SK-N-SH treated with all-trans-retinoic acid at 6 μM for 48 hours (cell line): ENCODE data around the gene STAM.

Experiments used
- ATAC-seq: fragments of 200-7000 bp; cut with Tn5 transposase; 3 replicates; pipeline ENCODE4 v1.9.1; 2020; ENCODE audit warnings: mild to moderate bottlenecking, moderate library complexity
- ARNTL ChIP-seq: fragments of 450-650 bp; formaldehyde crosslinking; IDR thresholded peaks from 2 replicates; pipeline ENCODE4 v1.5.0; 2020; ENCODE audit warnings: low read depth, mild to moderate bottlenecking, moderate library complexity, borderline replicate concordance
- CREB5 ChIP-seq: fragments of 250-450 bp; sonication (Bioruptor Pico); IDR thresholded peaks from 2 replicates; pipeline ENCODE4 v1.5.1; 2020; ENCODE audit warnings: low read depth, mild to moderate bottlenecking, moderate library complexity
- CSDC2 ChIP-seq: fragments of 250-450 bp; sonication (Bioruptor Pico); IDR thresholded peaks from 2 replicates; pipeline ENCODE4 v1.5.0; 2020; ENCODE audit warnings: mild to moderate bottlenecking, moderate library complexity
- ESRRG ChIP-seq: fragments of 250-450 bp; sonication (Bioruptor Pico); IDR thresholded peaks from 2 replicates; pipeline ENCODE4 v1.6.1; 2021; ENCODE audit warnings: mild to moderate bottlenecking
- GLIS3 ChIP-seq: fragments of 250-450 bp; sonication (Bioruptor Pico); IDR thresholded peaks from 2 replicates; pipeline ENCODE4 v1.5.0; 2020; ENCODE audit warnings: mild to moderate bottlenecking, moderate library complexity
- ISL1 ChIP-seq: fragments of 250-450 bp; sonication (Bioruptor Pico); IDR thresholded peaks from 2 replicates; pipeline ENCODE4 v2.1.2; 2022; ENCODE audit warnings: mild to moderate bottlenecking, moderate library complexity
- OSR1 ChIP-seq: fragments of 250-450 bp; sonication (Bioruptor Pico); IDR thresholded peaks from 2 replicates; pipeline ENCODE4 v1.8.0; 2022; ENCODE audit warnings: moderate library complexity, mild to moderate bottlenecking, inconsistent platforms
- PATZ1 ChIP-seq: fragments of 250-450 bp; sonication (Bioruptor Pico); IDR thresholded peaks from 2 replicates; pipeline ENCODE4 v1.8.0; 2020; ENCODE audit warnings: mild to moderate bottlenecking, moderate library complexity, borderline replicate concordance
- PPARA ChIP-seq: fragments of 250-450 bp; sonication (Bioruptor Pico); IDR thresholded peaks from 2 replicates; pipeline ENCODE4 v1.5.0; 2020; ENCODE audit warnings: mild to moderate bottlenecking, borderline replicate concordance
- RARB ChIP-seq: fragments of 250-450 bp; sonication (Bioruptor Pico); IDR thresholded peaks from 2 replicates; pipeline ENCODE4 v1.8.0; 2021; ENCODE audit warnings: mild to moderate bottlenecking, moderate library complexity
- SNAI2 ChIP-seq: fragments of 250-450 bp; sonication (Bioruptor Pico); IDR thresholded peaks from 2 replicates; pipeline ENCODE4 v1.5.0; 2020; ENCODE audit warnings: mild to moderate bottlenecking, moderate library complexity
- TOX ChIP-seq: fragments of 250-450 bp; sonication (Bioruptor Pico); IDR thresholded peaks from 2 replicates; pipeline ENCODE4 v1.8.0; 2021; ENCODE audit warnings: mild to moderate bottlenecking, moderate library complexity, borderline replicate concordance
- ZFP3 ChIP-seq: fragments of 250-450 bp; sonication (Bioruptor Pico); IDR thresholded peaks from 2 replicates; pipeline ENCODE4 v1.5.0; 2020; ENCODE audit warnings: mild to moderate bottlenecking, moderate library complexity
- ZFP30 ChIP-seq: fragments of 450-650 bp; formaldehyde crosslinking; IDR thresholded peaks from 2 replicates; pipeline ENCODE4 v1.5.0; 2022; ENCODE audit warnings: mild to moderate bottlenecking, moderate library complexity
- ZNF565 ChIP-seq: fragments of 450-650 bp; formaldehyde crosslinking; conservative IDR thresholded peaks from 2 replicates; pipeline ENCODE4 v1.5.0; 2020; ENCODE audit warnings: low read depth, mild to moderate bottlenecking, moderate library complexity
- ZNF70 ChIP-seq: fragments of 450-650 bp; formaldehyde crosslinking; IDR thresholded peaks from 2 replicates; pipeline ENCODE4 v1.5.0; 2020; ENCODE audit warnings: mild to moderate bottlenecking, moderate library complexity
- TF ChIP-seq, protein P1 (sequence below): fragments of 250-450 bp; sonication (Bioruptor Pico); IDR thresholded peaks from 2 replicates; pipeline ENCODE4 v1.5.1; 2021; ENCODE audit warnings: mild to moderate bottlenecking, moderate library complexity
- TF ChIP-seq, protein P2 (sequence below): fragments of 250-450 bp; sonication (Bioruptor Pico); IDR thresholded peaks from 2 replicates; pipeline ENCODE4 v1.8.0; 2021; ENCODE audit warnings: low read depth, mild to moderate bottlenecking, moderate library complexity, borderline replicate concordance

STAM gene

DNA sequence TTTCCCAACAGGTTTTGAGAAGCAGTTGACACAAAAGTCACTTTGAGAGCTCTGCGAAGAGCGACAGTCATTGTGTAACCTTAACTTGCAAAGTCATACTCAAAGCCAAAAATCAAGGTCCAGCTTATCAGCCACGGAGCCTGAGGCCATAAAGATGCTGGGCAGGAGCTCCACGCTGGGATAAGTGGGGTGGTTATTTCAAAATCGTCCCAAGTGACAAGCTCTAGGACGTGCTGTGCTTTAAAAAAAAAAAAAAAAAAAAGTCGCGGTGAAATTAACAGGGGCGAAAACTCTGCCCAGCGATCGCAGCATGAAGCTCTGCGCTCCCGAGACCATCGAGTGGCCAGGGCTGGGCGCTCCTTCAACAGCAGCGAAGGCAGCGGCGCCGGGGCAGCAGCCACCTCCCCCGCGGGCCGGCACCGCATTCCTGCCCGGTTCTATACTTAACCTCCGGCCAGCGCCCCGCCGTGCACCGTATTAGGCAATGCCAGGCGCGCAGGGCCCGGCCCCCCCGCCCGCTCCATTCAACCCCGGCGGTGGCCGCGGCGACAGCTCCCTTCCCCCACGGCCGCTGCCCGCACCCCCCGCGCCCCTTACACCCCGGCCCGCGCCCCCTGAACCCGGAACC lies 27.4 kb upstream of the STAM start:
- ATAC-seq: peak; percentile 79
- TF ChIP-seq ZFP3: no peak

DNA sequence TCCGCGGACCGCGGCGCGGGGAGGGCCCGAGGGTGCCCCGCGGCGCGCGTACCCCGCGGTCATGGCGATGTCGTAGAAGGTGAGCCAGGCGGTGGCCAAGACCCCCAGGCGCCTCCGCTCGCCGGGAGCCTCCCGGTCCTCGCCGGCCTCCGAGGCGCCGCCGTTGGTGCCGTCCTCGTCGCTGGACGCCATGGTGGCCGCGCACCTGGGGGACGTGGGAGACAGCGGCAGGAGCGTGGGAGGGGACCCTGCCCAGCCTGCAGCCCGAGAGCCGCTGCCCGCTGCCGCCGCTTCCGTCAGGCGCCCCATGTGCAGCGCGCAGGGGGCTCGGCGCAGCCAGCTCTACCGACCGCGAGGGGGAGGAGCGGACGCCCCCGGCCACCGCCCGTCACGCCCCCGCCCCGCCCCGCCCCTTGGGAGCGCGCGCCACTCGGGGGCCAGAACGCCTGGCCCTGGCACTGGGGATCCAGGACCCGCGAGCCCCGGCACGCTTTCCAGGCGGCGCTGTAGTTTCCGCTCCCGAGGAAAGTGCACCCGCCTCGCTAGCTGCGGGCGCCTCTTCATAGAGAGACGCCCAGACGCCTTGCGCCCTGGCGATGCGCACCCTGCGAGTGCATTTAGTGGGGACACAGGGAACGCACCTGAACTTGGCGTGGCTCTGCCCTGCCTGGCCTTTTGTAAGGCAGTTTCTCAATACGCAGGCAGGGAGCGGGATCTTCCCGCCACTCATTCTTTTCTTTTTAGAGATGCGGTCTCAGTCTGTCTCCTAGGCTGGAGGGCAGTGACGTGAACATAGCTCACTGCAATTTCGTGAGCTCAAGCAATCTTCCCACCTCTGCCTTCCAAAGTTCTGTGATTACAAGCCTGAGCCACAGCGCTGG lies 26.7 kb upstream of the STAM start, which contains the start of gene HACD1:
HACD1 (minus strand) TSS at position 344 of the 881 bp plus-strand sequence; CDS start at position 309, 35 bp downstream.
- peak; percentile 91 for ATAC-seq
- TF ChIP-seq ZFP30 (CRISPR knock-in tag): no peak
- TF ChIP-seq, protein P1, sequence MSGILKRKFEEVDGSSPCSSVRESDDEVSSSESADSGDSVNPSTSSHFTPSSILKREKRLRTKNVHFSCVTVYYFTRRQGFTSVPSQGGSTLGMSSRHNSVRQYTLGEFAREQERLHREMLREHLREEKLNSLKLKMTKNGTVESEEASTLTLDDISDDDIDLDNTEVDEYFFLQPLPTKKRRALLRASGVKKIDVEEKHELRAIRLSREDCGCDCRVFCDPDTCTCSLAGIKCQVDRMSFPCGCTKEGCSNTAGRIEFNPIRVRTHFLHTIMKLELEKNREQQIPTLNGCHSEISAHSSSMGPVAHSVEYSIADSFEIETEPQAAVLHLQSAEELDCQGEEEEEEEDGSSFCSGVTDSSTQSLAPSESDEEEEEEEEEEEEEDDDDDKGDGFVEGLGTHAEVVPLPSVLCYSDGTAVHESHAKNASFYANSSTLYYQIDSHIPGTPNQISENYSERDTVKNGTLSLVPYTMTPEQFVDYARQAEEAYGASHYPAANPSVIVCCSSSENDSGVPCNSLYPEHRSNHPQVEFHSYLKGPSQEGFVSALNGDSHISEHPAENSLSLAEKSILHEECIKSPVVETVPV (CRISPR knock-in tag): no peak
- TF ChIP-seq PPARA: no peak
- TF ChIP-seq PATZ1: no peak
- no peak for TF ChIP-seq ESRRG (CRISPR knock-in tag)
- TF ChIP-seq ZNF565: no peak
- TF ChIP-seq RARB (CRISPR knock-in tag): no peak
- no peak for TF ChIP-seq ZNF70 (CRISPR knock-in tag)
- TF ChIP-seq, protein P2, sequence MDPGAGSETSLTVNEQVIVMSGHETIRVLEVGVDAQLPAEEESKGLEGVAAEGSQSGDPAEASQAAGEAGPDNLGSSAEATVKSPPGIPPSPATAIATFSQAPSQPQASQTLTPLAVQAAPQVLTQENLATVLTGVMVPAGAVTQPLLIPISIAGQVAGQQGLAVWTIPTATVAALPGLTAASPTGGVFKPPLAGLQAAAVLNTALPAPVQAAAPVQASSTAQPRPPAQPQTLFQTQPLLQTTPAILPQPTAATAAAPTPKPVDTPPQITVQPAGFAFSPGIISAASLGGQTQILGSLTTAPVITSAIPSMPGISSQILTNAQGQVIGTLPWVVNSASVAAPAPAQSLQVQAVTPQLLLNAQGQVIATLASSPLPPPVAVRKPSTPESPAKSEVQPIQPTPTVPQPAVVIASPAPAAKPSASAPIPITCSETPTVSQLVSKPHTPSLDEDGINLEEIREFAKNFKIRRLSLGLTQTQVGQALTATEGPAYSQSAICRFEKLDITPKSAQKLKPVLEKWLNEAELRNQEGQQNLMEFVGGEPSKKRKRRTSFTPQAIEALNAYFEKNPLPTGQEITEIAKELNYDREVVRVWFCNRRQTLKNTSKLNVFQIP (CRISPR knock-in tag): no peak
- no peak for TF ChIP-seq OSR1 (CRISPR knock-in tag)
- TF ChIP-seq ZFP3: no peak
- no peak for TF ChIP-seq GLIS3 (CRISPR knock-in tag)
- TF ChIP-seq SNAI2: no peak
- TF ChIP-seq CREB5: no peak
- TF ChIP-seq ISL1 (CRISPR knock-in tag): no peak
- no peak for TF ChIP-seq CSDC2 (CRISPR knock-in tag)

DNA sequence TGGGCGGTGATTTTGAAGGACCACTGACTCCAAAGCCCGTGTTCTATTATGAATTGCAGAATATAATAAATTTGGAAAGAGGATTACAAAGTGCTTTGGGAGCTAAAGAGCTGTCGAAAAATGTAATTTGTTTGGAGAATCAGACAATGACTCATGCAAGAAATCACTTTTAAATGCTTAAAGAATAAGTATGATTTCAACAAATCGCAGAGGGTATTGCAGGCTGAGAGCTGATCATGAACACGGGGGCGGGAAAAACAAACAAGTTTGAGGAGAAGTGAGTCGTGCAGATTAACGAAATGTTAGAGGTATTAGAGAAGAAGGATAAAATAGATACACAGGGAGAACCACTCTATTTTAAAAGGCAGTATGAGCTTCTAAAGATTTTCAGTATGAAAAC lies 21.9 kb upstream of the STAM start:
- TF ChIP-seq ISL1 (CRISPR knock-in tag) (no peak), ARNTL (CRISPR knock-in tag) (no peak), CREB5 (no peak), TOX (CRISPR knock-in tag) (no peak)
- TF ChIP-seq, protein P2 (CRISPR knock-in tag): no peak
- TF ChIP-seq, protein P1 (CRISPR knock-in tag): no peak
- ATAC-seq: no peak
